Stimulated activated naive CD4-positive, alpha-beta T cell (primary cell): ENCODE results near the gene KLHL22.
"Not testable (repeated sequence)": the region's sequence is repeated elsewhere in the genome, so short reads cannot be mapped to it uniquely, and the experiment has no call there.

Experiments used
- DNase-seq, 6 experiments: peaks; one replicate each; lab custom pipeline; 2025; lab: John Stamatoyannopoulos, UW

KLHL22 gene, protein sequence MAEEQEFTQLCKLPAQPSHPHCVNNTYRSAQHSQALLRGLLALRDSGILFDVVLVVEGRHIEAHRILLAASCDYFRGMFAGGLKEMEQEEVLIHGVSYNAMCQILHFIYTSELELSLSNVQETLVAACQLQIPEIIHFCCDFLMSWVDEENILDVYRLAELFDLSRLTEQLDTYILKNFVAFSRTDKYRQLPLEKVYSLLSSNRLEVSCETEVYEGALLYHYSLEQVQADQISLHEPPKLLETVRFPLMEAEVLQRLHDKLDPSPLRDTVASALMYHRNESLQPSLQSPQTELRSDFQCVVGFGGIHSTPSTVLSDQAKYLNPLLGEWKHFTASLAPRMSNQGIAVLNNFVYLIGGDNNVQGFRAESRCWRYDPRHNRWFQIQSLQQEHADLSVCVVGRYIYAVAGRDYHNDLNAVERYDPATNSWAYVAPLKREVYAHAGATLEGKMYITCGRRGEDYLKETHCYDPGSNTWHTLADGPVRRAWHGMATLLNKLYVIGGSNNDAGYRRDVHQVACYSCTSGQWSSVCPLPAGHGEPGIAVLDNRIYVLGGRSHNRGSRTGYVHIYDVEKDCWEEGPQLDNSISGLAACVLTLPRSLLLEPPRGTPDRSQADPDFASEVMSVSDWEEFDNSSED

GRCh38 chr22:20494978-20495860 lies at the start of gene KLHL22:
TSS of gene KLHL22 (minus strand) at chr22:20495795. CDS start at chr22:20489211, 6,584 bp downstream.
- peak in 3 of 6 experiments; percentile 6 to 49 (median 27) for DNase-seq

DNA sequence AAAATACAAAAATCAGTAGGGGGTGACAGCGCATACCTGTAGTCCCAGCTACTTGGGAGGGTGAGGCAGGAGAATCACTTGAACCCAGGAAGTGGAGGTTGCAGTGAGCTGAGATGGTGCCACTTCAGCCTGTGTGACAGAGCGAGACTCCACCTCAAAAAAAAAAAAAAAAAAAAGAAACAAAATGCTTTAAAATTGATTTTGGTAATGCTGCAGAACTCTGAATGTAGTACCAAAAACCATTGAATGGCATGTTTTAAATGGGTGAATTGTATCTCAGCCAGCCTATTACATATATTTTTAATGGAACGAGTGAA lies 49.7 kb upstream of the KLHL22 start:
- not testable (repeated sequence) for DNase-seq

- DNase-seq = no peak
Measured at GRCh38 chr22:20542736-20543135, 47.1 kb upstream of the KLHL22 start.

DNA sequence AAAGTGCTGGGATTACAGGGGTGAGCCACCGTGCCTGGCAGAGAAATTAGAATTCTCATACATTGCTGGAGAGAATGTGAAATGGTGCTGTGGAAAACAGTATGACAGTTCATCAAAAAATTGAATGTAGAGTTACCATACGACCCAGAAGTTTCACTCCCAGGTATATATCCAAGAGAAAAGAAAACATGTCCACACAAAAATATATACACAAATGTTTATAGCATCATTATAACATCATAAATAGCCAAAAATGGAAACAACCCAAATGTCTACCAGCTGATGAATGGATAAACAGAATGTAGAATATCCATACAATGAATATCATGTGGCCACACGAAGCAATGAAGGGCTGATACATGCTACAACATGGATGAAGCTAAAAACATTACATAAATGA lies 46.5 kb upstream of the KLHL22 start:
- no peak for DNase-seq

DNA sequence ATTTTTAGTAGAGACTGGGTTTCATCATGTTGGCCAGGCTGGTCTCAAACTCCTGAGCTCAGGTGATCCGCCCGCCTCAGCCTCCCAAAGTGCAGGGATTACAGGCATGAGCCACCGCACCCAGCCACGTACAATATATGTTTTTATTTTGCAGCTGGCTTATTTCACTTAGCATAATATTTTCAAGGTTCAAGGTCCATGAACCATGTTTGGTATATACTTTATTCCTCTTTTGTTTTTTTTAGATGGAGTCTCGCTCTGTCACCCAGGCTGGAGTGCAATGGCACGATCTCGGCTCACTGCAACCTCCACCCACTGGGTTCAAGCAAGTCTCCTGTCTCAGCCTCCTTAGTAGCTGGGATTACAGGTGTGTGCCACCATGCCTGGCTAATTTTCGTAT lies 43.3 kb upstream of the KLHL22 start:
- DNase-seq = not testable (repeated sequence)

- no peak for DNase-seq
Measured at GRCh38 chr22:20537983-20538382, 42.4 kb upstream of the KLHL22 start.

DNA sequence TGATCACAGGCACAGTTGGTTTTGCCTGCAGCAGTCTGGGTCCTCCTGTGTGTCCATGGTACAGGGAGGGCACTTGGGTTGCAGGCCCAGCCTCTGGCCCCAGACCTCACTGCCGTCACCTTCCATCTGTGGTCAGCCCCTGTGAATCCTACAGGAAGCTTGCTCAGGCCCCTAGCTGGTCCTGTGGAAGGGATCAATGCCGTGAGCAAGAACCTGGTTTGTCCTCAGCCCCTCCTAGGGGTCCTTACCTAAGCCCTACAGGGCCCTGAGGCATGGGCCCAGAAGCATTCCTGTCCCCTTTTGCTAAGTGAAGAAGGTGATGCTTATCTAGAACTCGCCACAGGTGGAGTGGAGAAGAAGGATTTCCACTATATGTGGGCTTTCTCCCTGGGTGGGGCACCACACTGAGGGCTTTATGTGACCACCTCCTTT lies 41.7 kb upstream of the KLHL22 start:
- DNase-seq = no peak

- DNase-seq = no peak
Measured at GRCh38 chr22:20536590-20537324, 41.2 kb upstream of the KLHL22 start.

DNA sequence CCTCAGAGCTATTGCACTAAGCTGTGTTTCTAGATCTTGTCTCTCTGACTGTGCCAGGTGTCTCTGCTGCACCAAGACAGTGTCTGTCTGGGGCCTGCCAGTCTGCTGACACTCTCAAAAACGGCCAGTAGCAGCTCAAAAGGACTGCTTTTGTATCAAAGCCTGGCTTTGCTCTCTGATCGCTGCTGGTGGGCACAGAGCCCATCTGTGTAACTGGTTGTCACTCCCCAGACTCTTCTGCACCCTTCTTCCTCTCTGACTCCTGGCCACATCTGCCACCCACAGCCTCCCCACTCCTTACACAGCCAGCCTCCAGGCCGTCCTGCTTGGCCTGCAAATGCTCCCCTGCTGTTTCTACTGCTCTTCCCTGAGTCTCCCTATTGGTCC lies 38.3 kb upstream of the KLHL22 start:
- no peak for DNase-seq

DNA sequence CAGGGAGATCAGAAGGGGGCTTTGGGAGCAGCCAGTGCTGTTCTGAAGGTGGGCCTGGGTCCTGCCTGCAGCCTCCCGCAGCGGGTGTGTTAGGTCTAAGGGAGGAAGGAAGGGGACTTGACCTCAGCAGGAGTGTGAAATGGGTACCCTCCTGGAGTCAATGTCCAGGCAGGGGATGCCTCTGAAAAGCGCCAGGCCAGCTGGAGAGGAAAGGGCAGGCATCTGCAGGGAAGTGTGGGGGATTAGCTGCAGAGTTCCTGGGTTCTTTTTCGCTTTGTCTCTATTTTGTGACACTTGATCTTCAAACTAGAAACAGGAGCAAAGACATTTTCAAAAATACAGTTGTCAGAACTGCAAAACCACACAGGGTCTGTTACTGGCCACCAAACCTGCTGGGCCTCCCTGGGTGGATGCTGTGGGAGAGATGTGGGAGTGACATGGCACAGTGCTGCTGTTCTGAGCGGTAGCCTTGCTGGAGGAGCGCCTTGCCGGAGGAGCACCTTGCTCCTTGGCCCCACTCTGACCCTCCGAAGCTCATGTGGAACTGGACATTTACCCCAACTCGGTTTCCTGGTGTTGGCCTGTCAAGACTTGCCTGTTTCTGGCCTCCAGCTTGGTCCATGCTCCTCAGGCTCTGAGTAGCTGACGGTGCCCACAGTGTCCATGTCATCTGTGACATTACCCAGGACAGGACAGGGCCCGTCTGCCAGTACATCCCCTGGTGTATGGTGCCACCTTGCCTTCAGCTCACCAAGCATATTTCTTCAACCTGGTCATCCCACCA lies 37.7 kb upstream of the KLHL22 start:
- no peak for DNase-seq

DNA sequence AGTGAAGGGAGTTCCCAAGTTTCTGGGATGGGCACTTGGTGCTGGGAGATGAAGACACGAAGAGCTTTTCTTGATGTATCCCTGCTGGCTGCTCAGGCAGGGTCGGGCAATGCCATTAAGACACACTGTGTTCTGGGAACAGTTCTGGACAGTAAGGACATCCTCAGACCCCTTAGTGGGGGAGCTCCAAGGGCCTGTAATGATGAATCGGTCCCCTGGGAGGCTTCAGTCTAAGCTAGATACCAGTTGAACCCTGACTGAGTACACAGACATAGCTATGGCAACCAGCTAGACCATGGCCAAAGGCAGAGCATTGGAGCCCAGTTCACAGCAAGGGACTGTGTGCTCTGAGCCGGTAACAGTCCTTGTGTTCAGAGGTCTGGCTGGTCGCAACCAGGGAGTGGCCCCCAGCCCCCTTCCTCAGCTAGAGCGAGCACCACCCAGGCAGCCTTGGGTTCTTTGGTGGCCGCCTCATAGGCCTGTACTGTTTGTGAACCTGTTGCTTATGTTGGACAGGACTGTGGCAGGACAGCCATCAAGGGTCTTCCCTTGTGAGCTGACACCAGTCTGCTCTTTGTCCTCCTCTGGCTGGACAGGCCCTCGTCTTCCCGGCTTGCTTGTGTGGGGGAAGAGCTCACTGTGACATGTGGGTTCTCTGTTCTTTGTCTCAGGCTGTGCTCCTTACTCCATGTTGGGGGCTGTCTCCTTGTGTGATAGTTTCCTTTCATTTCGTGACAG lies 36.8 kb upstream of the KLHL22 start:
- no peak for DNase-seq

- no peak for DNase-seq
Measured at GRCh38 chr22:20531404-20532201, 36.0 kb upstream of the KLHL22 start.

GRCh38 chr22:20531154-20531403 lies 35.5 kb upstream of the KLHL22 start:
- no peak for DNase-seq

GRCh38 chr22:20530368-20531153 lies 35.0 kb upstream of the KLHL22 start:
- no peak for DNase-seq

- DNase-seq = no peak
Measured at GRCh38 chr22:20528405-20528978, 32.9 kb upstream of the KLHL22 start.

DNA sequence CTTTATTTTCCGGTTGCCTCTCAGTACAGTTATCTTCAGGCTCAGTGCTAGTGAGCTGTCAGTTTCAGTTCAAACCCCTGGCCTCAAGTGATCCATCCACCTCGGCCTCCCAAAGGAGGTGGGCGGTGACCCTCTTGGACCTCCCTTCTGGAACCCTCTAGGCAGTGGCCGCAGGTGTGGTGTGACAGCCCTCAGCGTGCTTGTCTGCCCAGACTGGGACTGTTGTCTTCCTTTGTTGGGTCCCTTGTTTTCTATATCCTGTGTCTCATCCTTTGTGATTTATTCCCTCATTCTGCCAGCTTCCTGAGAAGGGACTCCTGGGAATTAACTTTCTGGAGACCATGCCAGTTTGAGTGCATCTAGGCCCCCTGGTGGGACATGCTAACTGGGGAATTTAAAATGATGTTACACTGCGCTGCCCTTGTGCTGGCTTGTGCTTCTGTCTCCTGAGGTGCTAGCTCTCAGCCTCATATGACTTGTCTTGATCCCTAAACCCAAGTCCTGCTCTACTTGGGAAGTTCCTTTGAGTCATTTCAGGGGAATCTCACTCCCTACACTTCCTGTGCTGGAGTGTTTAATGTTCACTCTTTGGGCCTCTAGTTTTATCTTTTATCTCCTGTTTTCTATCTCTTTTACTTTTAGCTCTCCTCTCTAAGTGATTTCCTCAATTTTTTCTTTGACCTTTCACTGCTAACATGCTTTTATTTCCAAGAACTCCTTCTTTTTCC lies 31.2 kb upstream of the KLHL22 start:
- DNase-seq = no peak

GRCh38 chr22:20526305-20526627 lies 30.7 kb upstream of the KLHL22 start:
- no peak for DNase-seq

GRCh38 chr22:20525048-20525447 lies 29.5 kb upstream of the KLHL22 start:
- no peak for DNase-seq
